Activated CD4-positive, CD25-positive, alpha-beta regulatory T cell treated with anti-CD3 and anti-CD28 coated beads, Interleukin-2, amount 50 U/mL, for 24 hours (primary cell): ENCODE measurements around the gene FBL.
"Not testable (repeated sequence)": the region's sequence is repeated elsewhere in the genome, so short reads cannot be mapped to it uniquely, and the experiment has no call there.

Source experiments
- ATAC-seq, 2 donors: fragments of 150-1000 bp; cut with Tn5 transposase; one replicate each; pipeline ENCODE4 v1.10.0; 2021; ENCODE audit warnings: mild to moderate bottlenecking in 1 of 2, moderate library complexity in 1 of 2

The FBL gene

DNA sequence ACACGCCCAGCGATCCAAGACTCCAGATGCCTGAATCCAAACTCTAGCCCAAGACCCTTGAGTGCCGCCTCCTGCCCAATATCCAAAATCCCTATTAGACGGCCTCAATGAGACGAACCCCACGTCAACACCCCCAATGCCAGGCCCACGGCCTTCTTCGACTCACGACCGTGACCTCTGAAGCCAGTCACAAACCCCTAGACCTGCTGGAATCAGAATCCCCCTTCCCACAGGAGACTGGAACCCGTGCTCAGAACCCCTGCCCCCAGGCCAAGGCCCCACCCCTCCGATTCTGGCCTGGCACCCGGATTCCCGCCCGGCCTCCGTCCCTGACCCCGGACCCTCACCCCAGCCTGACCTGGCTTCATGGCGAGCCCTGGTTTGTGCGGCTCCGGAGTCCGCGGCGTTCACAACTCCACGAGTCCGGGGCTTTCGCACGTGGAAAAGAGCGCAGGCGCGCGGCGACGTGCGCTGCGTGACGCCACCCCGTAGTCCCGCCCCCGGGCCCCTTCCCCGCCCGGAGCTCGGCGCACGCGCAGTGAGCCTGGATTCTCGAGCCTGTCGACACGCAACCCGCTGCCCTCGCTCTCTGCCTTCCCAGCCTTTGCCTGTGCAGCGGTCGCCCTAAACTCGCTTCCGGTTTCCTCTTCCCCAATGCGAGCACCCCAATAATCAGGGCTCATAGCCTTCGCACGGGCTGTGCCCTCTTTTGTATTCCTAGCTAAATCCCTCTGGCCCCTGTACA is at the start of gene FBL:
Gene FBL, minus strand, starts transcription at position 447 of the 745 bp plus-strand sequence. Its CDS starts 79 bp downstream, at position 368.
- ATAC-seq: peak; percentile 87 to 93

DNA sequence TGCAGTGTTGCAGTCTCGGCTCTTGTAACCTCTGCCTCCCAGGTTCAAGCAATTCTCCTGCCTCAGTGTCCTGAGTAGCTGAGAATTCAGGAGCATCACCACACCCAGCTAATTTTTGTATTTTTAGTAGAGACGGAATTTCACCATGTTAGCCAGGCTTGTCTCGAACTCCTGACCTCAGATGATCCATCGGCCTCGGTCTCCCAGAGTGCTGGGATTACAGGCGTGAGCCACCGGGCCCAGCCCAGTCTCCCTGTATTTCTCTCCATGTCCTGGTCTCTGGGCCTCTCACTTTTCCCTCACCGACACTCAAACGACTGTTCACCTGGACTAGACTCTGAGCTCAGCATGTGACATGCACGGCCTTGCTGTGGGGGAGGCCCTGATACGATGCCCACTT is 48.9 kb upstream of the FBL start:
- ATAC-seq: not testable (repeated sequence)

DNA sequence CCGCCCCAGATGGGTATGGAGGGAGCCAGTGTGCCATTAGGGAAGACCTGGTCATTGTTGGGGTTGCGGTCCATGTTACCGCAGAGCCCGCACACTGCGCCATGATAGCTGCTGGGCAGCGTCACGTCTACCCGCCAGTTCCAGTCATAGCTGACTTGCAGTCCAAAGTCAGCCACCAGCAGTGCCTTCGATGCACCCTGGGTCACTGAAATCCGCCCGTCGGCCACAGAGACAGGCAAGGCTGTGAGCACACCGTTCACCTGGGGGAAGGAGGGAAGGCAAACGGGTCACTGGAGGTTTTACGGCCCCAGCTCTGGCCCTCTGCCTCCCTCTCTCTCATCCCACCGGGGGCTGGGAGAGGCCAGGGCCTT is 48.0 kb upstream of the FBL start:
- not testable (repeated sequence) for ATAC-seq

DNA sequence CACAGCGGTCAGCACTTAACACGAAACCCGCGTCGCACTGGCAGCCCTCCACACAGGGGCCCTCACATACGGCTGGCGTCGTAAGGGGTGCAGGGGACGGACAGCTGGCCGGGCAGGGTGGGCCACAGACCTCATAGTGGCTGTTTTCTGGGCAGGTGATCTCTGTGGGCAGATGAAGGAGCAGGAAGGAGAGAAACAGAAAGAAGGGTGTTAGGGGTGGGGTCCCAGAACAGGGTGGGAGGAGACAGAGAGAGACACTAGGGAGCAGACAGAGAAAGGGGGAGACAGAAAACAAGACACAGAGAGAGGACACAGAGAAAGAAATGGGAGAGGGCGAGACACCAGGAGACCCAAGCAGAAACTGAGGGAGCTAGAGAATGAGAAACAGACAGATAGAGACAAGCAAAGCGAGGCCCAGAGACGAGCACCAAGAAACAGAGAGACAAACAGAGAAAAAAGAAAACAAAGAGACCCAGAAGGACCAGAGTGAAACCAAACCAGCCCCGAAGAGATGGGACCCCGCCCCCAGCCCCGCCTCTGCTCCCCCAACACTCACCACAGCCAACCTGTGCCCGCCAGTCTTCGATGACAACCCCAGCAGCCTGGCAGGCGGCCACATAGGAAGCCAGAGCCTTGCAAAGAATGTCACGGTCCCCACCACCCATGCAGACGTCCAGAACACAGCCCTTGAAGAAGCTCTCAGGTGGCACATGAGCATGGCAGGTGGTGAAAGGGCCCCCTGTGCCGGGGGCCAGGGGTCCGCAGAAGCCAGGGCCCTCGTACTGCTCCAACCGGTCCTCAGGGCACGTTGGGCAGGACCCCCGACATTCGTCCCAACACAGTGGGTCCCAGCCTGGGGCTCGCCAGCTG is 47.4 kb upstream of the FBL start:
- not testable (repeated sequence) for ATAC-seq

DNA sequence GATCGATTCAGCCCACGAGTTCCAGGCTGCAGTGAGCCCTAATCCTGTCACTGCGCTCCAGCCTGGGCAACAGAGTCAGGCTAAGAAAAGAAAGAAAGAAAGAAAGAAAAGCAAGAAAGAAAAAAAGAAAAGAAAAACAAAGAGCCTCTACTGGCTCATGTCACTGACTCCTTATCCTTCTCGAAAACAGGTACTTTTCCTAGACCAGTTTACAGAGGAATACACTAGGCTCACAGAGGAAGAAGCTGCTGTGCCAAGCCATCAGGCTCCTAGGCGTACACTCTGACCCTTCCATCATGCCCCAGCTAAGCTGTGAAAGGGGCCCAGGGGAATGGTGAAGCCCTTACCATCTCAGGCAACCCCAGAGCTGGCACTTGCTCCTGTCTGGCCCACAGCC is 46.3 kb upstream of the FBL start:
- ATAC-seq: not testable (repeated sequence)

DNA sequence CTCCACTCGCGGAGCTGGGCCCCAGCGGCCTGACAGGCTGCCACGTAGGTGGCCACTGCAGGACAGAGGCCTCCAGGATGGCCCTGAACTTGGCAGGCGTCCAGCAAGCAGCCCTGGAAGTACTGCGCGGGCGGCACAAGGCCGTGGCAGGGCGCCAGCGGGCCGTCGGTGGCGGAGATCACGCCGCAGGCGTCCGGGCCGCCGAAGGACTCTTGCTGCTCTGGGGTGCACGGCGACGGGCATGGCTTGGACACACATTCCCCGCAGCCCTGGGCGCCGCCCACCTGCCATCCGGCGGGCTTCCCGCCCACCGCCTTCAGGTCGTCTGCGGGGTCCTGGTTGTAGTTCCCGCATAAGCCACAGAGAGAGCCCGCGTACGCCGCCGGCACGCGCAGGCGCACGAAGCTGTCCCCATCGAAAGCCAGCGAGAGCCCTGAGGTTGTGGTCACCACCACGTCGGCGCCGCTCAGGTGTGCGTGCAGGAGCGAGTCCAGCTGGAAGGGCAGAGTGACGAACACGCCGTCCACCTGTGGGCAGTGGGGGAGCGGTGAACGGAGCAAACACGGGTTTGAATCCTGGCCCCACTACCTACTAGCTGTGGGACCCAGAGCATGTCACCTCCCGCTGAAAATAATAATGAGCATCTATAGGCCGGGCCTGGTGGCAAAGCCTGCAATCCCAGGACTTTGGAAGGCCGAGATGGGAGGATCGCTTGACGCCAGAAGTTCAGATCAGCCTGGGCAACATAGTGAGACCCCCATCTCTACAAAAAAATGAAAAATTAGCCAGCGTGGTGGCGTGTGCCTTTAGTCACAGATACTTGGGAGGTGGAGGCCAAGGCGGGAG is 45.7 kb upstream of the FBL start:
- not testable (repeated sequence) for ATAC-seq

DNA sequence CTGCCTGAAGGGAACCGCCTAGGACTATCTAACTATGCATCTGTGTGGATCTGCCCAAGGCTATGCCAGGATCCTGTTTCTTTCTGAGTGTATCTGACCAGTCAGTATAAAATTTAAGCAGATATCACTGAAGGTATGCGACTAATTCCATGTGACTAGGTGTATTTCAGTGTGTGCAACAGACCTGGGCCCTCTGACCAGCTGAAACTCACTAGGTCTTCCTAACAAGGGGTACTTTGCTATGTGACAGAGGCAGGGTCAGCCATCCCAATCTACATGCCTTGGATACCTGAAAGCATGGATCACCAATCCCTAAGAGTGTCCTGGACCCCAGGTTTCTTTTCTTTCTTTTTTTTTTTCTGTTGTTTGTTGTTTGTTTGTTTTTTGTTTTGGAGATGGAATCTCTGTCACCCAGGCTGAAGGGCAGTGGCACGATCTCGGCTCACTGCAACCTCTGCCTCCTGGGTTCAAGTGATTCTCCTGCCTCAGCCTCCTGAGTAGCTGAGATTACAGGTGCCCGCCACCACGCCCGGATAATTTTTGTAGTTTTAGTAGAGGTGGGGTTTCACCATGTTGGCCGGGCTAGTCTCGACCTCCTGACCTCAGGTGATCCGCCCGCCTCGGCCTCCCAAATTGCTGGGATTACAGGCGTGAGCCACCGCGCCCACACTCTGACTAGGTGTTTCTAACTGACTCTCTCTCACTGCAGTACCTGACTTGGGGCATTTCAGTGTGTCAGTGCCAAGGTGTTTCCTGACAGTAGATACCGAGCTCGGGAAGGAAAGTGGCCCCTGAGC is 44.8 kb upstream of the FBL start:
- ATAC-seq: no peak

DNA sequence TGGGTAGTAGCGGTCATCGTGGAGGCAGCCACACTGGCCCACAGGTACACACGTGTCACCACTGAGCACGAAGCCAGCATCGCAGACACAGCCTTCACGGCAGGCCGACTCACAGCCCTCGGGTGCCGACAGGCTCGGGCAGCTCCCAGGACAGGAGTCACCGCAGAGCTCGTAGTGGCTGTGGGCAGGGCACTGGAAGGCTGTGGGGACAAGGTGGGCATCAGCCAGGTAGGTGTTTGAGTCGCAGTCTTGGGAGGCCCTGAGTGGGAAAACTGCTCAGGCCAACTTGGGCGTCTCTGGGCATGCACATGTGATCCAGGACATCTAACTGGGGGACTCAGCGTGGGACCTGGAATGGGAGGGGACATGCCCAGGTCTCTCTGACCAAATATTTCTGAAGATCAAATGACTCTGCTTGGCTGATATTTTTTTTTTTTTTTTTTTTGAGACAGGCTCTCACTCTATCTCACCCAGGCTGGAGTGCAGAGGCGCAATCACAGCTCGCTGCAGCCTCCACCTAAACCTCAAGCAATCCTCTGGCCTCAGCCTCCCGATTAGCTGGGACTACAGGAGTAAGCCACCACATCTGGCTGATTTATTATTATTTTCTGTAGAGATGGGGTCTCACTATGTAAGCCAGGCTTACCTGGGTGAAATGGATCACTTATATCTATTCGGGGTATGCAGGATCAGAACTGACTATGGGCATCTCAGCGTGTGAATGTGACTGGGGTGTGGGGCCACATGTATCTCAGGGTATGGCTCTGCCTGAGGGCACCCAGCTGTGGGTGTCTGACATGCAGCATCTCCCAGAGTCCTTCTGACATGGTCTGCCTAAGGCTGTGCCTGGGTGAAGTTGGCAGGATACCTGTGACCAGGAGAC is 43.9 kb upstream of the FBL start:
- not testable (repeated sequence) for ATAC-seq

DNA sequence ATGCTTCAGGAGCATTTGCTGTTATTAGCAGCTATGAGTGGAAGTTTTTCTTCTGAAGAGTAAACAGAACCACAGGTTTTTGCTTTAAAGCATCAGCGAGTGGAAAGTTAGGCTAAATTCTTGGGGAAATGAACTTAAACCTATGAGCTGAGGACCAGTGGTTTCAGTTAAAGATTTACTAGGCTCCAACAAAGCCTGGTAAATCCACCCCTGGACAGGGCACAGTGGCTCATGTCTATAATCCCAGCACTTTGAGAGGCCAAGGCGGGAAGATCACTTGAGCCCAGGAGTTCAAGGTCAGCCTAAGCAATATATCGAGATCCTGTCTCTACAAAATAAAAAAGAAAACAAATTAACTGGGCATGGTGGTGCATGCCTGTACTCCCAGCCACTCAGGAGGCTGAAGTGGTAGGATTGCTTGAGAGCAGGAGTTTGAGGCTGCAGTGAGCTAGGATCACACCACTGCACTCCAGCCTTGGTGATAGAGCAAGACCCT is 41.3 kb upstream of the FBL start:
- not testable (repeated sequence) for ATAC-seq

DNA sequence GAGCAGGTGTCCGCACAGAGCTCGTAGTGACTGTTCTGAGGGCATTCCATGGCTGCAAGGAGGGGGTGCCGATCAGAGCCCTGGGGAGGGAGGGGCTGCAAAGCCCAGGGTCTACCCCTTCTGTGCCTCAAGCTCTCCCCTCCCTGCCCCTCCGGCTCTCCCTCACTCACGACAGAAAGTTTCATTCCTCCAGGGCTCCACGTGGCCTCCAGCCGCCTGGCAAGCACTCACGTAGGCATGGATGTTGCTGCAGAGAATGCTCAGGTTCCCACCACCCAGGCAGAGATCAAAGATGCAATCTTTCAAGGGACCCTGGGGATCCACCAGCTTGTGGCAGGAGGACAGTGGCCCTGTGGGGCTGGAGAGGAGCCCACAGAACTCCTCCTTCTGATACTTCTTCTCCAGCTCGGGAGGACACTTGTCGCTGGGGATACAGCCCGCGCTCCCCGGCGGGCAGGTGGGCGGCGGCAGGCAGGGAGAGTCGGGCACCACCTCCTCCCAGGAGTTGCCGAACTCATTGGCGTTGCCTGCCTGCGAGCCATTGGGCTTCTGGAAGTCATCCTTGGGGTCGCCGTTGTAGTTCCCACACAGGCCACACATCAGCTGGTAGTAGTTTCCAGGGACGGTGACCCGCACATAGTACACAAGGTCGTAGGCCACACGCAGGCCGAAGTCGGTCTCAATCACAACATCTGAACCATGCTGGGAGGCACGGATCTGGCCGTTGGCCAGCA is 39.8 kb upstream of the FBL start:
- ATAC-seq: not testable (repeated sequence)

DNA sequence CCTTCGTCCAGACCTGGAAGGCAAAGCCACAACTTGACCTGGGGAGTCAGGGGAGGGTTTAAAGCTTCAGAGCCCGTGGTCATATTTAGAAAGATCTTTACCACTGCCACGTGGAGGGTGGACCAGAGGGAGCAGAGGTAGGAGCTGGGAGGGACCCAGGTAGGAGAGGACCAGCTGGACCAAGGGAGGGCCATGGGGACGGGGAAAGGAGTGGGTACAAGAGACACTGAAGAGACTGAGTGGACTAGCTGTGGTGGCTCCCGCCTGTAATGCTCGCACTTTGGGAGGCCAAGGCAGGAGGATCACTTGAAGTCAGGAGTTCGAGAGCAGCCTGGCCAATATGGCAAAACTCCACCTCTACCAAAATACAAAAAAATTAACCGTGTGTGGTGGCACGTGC is 38.5 kb upstream of the FBL start:
- ATAC-seq: not testable (repeated sequence)

DNA sequence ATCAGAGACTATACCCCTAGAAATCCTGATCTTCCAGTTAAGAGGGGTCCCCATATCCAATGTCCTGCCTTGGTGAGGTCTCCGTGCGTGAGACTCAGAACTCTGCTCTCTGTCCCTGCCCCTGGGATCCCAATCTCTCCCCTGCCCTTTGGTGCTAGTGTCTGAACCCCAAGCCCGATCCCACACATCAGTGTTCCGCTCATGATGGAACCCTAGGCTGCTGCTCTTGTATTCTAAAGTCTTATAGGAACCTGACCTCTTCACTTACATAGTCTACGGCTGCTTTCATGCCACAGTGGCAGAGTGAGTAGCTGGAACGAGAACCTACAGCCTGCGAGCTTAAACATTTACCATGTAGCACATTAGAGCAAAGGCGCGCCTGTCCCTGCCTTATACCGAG is 36.5 kb upstream of the FBL start:
- ATAC-seq: not testable (repeated sequence)

DNA sequence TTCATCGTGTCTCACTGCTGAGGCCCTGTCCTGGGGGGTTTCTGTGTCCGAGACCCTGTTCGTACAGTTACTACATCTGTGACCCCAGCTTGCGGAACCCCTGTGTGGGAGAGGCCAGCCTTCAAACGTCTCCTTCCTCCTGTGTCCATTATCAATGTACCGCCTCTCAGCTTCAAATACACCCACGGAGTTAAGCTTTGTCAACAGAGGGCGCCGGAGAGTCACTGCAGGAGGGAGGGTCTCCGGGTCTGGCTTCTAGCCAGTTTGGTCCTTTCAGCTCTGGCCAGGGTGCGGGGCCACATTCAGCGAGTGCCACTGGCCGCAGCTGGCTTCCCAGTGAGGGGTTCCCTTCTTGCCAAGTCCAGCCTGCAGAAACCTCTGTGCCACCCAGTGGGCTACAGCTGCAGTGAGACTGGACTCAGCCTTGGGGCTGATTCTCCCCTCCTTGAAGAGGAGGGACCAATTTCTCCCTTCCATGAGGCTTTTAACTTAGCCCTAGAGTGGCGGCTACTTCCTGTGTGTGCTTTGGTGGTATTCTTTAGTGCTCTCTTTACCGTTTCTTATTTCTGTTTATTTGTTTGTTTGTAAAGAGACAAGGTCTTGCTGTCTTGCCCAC is 35.4 kb upstream of the FBL start:
- ATAC-seq: peak; percentile 75

DNA sequence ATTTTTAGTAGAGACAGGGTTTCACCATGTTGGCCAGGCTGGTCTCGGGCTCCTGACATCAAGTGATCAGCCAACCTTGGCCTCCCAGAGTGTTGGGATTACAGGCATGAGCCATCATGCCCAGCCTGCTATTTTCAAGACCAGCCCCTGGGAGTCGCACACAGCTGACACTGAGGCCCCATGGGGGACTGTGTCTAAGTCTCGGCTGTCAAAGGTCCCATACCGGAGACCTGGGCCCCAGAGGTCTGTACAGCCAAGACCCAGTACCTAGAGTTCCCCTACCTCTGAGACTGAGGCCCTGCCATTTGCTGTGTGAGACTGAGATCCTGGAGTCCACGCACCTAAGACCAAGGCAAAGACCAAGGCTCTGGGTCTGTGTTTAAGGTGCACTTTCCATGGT is 34.1 kb upstream of the FBL start:
- ATAC-seq: not testable (repeated sequence)

DNA sequence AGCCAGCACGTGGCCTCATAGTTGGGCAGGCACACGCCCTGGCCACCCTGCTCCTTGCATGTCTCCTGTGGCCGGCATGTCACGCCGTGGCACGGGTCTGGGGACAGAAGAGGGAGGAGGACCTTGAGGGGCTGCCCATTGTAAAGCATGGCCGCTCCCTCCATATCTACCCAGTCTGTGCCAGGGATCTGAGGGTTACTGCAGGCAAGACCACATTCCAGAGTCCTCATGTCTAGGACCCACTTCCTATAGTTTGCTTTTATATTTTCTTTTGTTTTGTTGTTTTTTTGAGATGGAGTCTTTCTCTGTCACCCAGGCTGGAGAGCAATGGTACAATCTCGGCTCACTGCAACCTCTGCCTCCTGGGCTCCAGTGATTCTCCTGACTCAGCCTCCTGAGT is 33.6 kb upstream of the FBL start:
- ATAC-seq: not testable (repeated sequence)

DNA sequence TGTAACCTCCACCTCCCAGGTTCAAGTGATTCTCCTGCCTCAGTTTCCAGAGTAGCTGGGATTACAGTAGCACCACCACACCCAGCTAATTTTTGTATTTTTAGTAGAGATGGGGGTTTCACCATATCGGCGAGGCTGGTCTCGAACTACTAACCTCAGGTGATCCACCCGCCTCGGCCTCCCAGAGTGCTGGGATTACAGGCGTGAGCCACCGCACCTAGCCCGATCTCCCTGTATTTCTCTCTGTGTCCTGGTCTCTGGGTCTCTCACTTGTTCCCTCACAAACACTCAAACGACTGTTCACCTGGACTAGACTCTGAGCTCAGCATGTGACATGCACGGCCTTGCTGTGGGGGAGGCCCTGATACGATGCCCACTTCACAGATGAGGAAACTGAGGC is 32.7 kb upstream of the FBL start:
- ATAC-seq: not testable (repeated sequence)

DNA sequence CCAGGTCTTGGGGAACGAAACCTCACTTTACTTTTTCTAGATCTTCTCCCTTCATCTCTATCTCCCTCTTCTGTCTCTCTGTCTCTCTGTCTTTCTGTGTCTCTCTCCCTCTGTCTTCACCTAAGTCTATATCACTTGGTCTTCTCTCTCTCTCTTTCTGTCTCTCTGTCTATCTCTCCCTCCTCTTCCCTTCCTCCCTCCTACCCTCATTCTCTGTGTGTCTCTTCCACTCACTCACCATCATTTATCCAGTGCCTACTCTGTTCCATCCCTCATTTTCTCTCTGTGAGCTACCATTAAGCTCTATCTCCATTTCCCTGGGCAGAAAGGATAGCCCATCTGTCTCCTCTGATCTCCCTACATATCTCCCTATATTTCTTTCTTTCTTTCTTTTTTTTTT is 32.2 kb upstream of the FBL start:
- no peak for ATAC-seq

DNA sequence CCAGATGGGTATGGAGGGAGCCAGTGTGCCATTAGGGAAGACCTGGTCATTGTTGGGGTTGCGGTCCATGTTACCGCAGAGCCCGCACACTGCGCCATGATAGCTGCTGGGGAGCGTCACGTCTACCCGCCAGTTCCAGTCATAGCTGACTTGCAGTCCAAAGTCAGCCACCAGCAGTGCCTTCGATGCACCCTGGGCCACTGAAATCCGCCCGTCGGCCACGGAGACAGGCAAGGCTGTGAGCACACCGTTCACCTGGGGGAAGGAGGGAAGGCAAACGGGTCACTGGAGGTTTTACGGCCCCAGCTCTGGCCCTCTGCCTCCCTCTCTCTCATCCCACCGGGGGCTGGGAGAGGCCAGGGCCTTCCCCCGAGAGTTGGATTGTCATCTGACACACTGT is 31.8 kb upstream of the FBL start:
- not testable (repeated sequence) for ATAC-seq

DNA sequence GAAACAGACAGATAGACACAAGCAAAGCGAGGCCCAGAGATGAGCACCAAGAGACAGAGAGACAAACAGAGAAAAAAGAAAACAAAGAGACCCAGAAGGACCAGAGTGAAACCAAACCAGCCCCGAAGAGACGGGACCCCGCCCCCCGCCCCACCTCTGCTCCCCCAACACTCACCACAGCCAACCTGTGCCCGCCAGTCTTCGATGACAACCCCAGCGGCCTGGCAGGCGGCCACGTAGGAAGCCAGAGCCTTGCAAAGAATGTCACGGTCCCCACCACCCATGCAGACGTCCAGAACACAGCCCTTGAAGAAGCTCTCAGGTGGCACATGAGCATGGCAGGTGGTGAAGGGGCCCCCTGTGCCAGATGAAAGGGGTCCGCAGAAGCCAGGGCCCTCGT is 31.3 kb upstream of the FBL start:
- ATAC-seq: not testable (repeated sequence)

DNA sequence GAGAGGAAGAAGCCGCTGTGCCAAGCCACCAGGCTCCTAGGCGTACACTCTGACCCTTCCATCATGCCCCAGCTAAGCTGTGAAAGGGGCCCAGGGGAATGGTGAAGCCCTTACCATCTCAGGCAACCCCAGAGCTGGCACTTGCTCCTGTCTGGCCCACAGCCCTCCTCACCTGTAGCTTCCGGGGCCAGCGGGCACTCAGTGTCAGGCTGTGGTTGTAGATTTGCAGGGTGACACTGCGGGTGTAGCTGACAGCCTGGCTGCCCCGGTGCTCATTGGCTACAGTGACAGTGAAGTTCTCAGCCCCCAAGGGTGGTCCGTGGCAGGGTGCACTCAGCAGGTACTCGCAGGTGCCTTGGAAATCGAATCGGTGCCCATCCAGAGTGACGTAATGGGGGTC is 30.3 kb upstream of the FBL start:
- not testable (repeated sequence) for ATAC-seq
